ACC112 (cell line): ENCODE results near the gene FAM24A.
"Not testable (repeated sequence)": the region's sequence is repeated elsewhere in the genome, so short reads cannot be mapped to it uniquely, and the experiment has no call there.

ENCODE experiments used
- H2AFZ ChIP-seq: fragments of 200-600 bp; sonication (generic); one replicate; pipeline ENCODE4 v1.6.0; 2017; ENCODE audit warnings: antibody characterized with exemption, low read length; ENCODE audit not compliant: unreplicated experiment
- H3K27ac ChIP-seq: fragments of 200-600 bp; sonication (generic); 2 replicates; pipeline ENCODE4 v1.5.1; 2014; ENCODE audit warnings: low read depth, mild to moderate bottlenecking, antibody characterized with exemption, low read length, moderate library complexity
- H3K27me3 ChIP-seq: fragments of 200-600 bp; sonication (generic); 2 replicates; pipeline ENCODE4 v1.6.1; 2014; ENCODE audit warnings: mild to moderate bottlenecking, antibody characterized with exemption, low read length, moderate library complexity, mixed read lengths; ENCODE audit not compliant: insufficient read depth
- H3K36me3 ChIP-seq: fragments of 200-600 bp; sonication (generic); 2 replicates; pipeline ENCODE4 v1.6.1; 2016; ENCODE audit warnings: mild to moderate bottlenecking, antibody characterized with exemption, low read length, moderate library complexity, mixed read lengths; ENCODE audit not compliant: insufficient read depth
- H3K4me1 ChIP-seq: fragments of 200-600 bp; sonication (generic); one replicate; pipeline ENCODE4 v1.6.1; 2016; ENCODE audit warnings: low read length, mixed read lengths; ENCODE audit not compliant: insufficient read depth, unreplicated experiment, control insufficient read depth
- H3K4me3 ChIP-seq: fragments of 200-600 bp; sonication (generic); 2 replicates; pipeline ENCODE4 v1.5.1; 2014; ENCODE audit warnings: mild to moderate bottlenecking, low read depth, low read length
- H3K79me2 ChIP-seq: fragments of 200-600 bp; sonication (generic); one replicate; pipeline ENCODE4 v1.6.0; 2016; ENCODE audit warnings: low read length; ENCODE audit not compliant: control insufficient read depth, unreplicated experiment, insufficient read depth

FAM24A gene

DNA sequence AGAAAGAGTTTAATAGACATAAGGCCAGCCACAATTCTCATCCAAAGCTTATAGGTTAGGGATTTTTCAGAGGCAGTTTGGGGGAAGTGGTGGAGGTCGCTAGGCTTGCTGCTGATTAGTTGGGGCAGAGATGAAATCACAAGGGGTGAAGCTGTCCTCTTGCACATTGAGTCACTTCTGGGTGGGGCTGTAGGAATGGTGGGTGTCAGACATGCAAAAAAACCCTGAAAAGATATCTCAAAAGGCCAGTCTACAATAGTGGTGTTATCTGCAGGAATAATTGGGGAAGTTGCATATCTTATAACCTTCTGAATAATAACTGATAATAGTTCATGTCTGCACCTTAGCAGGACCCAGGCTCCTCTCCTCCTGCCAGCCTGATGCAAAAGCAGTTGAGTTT lies 33.1 kb upstream of the FAM24A start:
- H3K36me3 ChIP-seq = peaks cover 13% of the 10 kb centered on the region
- peak overlapping the region; percentile 84 for H3K4me3 ChIP-seq
- H3K27me3 ChIP-seq = no peaks in the 10 kb centered on the region
- H3K4me1 ChIP-seq = peaks cover 17% of the 10 kb centered on the region
- no peak overlapping the region for H2AFZ ChIP-seq
- H3K79me2 ChIP-seq = peaks cover 66% of the 10 kb centered on the region
- H3K27ac ChIP-seq = no peak overlapping the region

DNA sequence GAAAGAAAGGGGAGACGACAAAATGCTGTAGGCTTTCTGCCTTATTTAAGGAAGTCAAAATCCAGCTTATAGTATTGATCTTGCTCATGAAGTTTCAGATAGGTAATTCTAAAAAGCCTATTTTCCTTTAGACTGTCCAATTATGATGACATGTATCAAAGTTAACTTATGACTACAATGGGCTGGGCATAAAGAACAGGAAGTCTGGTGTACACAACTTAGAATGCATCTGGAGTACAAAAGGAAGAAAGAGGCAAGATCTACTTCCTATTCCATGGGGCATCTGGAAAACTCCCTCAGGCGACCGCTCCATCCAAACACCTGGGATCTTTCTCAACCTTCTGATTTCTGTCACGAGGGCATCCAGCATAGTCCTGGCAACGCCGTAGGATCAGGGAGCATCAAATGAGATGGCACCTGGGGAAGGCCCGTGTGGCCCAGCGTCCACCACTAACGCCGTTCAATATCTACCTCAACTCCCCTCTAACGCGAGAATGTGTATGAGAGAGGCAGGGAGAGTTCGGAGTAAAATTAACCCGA lies 31.5 kb upstream of the FAM24A start:
- Histone ChIP-seq H2AFZ (peak overlapping the region; percentile 72), H3K4me1 (peaks cover 17% of the 10 kb centered on the region), H3K36me3 (peaks cover 7% of the 10 kb centered on the region), H3K27me3 (no peaks in the 10 kb centered on the region), H3K79me2 (peaks cover 55% of the 10 kb centered on the region), H3K4me3 (peak overlapping the region; percentile 84), H3K27ac (peak overlapping the region; percentile 50)

DNA sequence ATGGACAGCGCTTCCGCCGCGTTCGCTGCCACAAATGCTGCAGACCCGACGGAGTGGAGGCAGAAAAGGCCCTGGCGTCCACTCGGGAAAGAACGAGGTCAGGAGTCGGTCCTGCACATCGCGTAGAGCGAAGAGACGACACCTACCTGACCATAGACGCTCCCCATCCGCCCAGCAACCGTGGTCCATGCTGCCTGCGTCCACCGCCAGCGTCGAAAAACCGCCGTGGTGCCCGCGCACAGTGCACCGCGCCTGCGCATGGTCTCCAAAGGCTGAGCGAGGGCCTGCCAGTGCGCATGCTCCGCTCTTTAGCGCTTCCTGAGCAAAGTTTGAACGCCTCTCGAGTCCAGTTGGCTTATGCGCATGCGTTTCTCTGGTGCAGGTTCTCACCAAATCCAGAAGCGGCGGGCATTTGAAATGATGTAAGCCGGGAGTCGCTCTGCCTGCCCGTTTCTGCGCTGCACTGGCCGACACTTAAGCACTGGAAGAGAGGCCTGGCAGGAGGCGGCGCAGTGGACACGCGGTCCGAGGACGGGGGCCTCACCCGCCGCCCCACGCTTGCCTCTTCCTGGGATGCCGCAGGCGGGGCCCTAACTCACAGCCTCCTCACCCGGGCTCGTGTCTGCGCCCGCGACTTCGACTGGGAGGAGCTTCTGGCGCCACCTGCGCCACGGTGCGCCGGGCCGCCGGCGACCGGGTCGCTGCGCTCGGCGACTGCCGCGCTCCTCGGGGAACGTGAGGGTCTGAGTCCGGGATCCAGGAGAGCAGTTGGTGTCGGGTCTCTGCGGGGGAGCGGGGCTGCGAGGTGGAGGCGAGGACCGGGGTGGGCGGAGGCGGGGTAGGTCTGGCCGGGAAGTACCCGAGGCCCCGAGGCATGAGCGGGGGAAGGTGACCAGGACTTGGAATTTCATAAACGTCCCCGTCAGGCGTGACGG lies 30.8 kb upstream of the FAM24A start, which contains the start of gene FAM24B:
Gene FAM24B, minus strand, starts transcription at position 243 of the 935 bp plus-strand sequence. CDS start 29,066 bp downstream, outside the sequence.
- peak within 1 kb of the TSS; percentile 72 for H2AFZ ChIP-seq
- H3K79me2 ChIP-seq = peaks cover 48% of the 10 kb centered on the region
- H3K4me1 ChIP-seq = peaks cover 17% of the 10 kb centered on the region
- H3K27ac ChIP-seq = peak within 1 kb of the TSS; percentile 51
- H3K4me3 ChIP-seq = peak within 1 kb of the TSS; percentile 84
- no peaks in the 10 kb centered on the region for H3K27me3 ChIP-seq
- peaks cover 7% of the 10 kb centered on the region; the same call in 1 of the 2 replicates for H3K36me3 ChIP-seq

DNA sequence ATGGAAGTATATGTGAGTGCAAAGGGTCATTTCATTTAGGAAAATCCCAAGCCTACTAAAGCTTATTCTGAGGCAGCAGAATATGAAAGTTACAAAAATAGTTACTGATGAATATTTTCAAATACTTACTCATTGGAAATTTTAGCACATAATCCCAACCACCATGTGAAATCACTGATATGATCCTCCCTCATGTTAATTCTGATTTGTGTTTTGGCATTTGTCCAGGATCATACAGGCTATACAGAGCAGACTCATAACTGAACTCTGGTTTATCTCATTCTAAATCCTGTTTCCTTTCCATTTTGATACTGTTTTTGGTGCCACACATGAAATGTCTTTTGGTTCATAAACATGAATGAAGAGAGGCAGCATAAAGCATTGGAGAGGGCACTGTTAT lies 27.6 kb upstream of the FAM24A start:
- Histone ChIP-seq H2AFZ (no peak overlapping the region), H3K4me1 (peaks cover under 1% of the 10 kb centered on the region), H3K4me3 (no peak overlapping the region), H3K27me3 (no peaks in the 10 kb centered on the region), H3K36me3 (no peaks in the 10 kb centered on the region), H3K27ac (no peak overlapping the region), H3K79me2 (peaks cover 16% of the 10 kb centered on the region)

DNA sequence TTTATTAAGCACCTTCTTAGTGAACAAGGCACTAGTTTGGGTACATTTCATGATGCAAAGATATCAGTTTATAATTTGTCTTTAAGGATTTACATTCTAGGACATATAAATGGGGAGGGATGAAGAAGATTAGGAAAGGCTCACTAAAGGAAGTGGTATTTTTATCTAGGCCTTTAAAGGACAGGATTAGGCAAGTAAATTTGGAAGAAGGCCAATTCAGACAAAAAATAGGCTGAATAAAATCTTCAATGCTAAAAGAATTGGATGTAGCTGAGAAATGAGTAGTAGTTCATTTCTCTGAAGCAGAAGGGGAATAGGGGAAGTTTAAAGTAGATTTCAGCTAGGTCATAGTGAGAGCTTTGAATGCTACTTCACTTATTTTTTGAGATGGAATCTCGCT lies 26.2 kb upstream of the FAM24A start:
- Histone ChIP-seq H3K27me3 (no peaks in the 10 kb centered on the region), H3K27ac (no peak overlapping the region), H3K4me1 (no peaks in the 10 kb centered on the region), H3K79me2 (peaks cover 2% of the 10 kb centered on the region), H2AFZ (no peak overlapping the region), H3K36me3 (no peaks in the 10 kb centered on the region), H3K4me3 (no peak overlapping the region)

DNA sequence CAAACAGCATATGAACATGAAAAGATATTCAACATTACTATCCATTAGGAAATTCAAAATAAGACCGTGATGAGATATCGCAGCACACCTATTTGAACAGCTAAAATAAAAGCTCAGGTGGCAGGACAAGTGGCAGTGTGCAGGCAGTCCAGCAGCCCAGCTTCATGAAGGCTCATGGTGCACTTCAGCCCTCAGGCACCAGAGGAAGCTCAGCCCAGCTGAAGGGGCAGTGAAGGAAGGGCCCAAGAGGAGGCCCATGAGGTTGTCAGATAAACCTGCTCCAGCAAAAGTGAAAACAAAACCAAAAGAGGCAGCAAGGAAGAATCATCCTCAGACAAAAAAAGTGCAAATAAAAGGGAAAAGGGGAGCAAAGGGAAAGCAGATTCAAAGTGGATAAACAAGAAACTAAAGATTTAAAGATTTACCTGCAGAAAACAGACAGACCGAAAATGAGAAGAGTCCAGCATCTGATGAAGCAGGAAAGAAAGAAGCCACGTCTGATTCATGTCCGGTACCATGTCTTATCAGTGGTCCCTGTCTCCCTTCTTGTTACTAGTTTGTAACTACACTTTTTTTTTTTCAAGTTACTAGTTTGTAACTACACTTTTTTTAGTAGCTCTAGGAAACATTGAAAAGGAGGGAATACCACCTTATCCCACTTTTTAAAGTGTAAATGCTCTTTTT lies 16.0 kb upstream of the FAM24A start:
- Histone ChIP-seq H3K4me3 (no peak overlapping the region), H3K27ac (no peak overlapping the region), H3K36me3 (no peaks in the 10 kb centered on the region), H3K27me3 (no peaks in the 10 kb centered on the region), H2AFZ (no peak overlapping the region), H3K4me1 (no peaks in the 10 kb centered on the region), H3K79me2 (no peaks in the 10 kb centered on the region)

DNA sequence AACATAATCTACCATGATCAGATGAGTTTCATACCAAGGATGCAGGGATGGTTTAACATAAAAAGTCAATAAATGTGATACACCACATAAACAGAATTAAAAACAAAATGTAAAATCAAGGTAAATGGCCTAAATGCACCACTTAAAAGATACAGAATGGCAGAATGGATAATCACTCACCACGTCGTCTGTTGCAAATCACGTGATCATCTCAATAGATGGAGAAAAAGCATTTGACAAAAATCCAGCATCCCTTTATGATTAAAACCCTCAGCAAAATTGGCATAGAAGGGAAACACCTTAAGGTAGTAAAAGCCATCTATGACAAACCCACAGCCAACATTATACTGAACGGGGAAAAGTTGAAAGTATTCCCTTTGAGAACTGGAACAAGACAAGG lies 6.5 kb upstream of the FAM24A start:
- H3K27ac ChIP-seq, H3K4me3 ChIP-seq, H3K36me3 ChIP-seq, H2AFZ ChIP-seq, H3K4me1 ChIP-seq, H3K79me2 ChIP-seq: not testable (repeated sequence)
- peaks cover 45% of the 10 kb centered on the region for H3K27me3 ChIP-seq

DNA sequence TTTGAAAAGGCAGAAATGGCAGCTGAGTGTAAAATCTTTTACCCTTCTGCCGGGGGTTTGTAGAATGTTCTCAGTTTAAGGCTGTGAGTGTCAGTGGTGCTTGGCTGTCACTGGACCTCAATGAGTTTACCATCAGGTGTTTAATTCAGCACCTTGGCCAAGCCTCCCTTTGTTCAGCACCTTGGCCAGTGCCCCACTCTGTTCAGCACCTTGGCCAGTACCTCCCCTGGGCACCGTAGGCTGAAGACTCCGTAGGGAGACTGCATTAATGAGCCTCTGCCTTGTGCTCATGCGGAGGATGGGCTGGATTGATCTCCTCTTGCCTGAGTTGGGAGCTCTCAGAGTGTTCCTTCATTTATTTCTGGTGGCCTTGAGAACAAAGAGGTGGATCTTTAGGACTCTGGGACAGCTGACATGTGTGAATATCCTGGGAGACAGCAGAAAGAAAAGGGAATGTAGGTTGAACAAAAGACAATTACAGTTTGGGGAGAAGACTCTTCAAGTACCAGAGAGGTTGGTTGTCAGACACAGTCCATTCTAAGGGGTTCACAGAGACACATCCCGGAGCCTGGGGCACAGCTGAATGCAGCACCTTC lies 1.6 kb downstream of the FAM24A start:
- H3K27me3 ChIP-seq = peaks cover 18% of the 10 kb centered on the region; the same call in 1 of the 2 replicates
- no peak overlapping the region for H2AFZ ChIP-seq
- no peaks in the 10 kb centered on the region for H3K4me1 ChIP-seq
- no peak overlapping the region for H3K27ac ChIP-seq
- no peak overlapping the region for H3K4me3 ChIP-seq
- H3K36me3 ChIP-seq = no peaks in the 10 kb centered on the region
- H3K79me2 ChIP-seq = no peaks in the 10 kb centered on the region

DNA sequence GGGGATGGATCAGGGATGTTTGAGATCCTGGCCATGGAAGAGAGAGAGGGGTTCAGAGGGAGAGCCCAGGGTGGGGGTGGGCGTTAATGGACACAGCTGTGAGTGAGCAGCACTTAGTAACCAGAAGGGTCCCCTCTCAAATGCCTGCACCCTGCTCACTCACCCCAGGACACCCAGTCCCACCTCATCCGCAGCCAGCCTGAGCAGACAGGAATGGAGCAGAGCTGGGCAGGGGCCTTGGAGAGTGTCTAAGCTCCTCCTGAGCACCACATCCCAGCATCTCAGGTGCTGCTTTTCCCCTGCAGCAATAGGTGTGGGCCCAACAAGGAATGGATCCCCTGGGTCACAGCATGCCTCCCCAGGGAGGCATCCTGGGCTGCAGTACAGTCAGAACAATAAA lies 5.3 kb downstream of the FAM24A start:
- no peak overlapping the region for H3K4me3 ChIP-seq
- no peaks in the 10 kb centered on the region for H3K4me1 ChIP-seq
- no peak overlapping the region for H2AFZ ChIP-seq
- H3K36me3 ChIP-seq = no peaks in the 10 kb centered on the region
- H3K79me2 ChIP-seq = no peaks in the 10 kb centered on the region
- no peak overlapping the region for H3K27ac ChIP-seq
- no peaks in the 10 kb centered on the region for H3K27me3 ChIP-seq

DNA sequence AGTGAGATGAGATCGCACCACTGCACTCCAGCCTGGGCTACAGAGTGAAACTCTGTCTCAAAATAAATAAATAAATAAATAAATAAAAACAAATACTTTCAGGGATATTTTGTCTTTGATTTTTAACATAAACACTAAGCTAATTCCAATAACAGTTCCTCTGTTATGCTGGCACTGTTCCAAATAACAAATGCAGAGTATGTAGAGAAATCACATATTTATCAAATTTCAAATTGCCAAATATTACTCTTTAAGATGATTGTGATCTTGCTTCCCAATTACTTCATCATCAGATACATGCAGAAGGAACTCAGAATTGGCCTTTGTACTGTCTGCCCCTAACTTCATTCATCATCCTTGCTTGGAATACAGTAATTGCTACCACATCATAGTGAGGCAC lies 19.7 kb downstream of the FAM24A start:
- peaks cover 6% of the 10 kb centered on the region for H3K36me3 ChIP-seq
- no peaks in the 10 kb centered on the region for H3K79me2 ChIP-seq
- no peak overlapping the region for H3K4me3 ChIP-seq
- no peak overlapping the region for H3K27ac ChIP-seq
- no peak overlapping the region for H2AFZ ChIP-seq
- H3K27me3 ChIP-seq = no peaks in the 10 kb centered on the region
- no peaks in the 10 kb centered on the region for H3K4me1 ChIP-seq
